BE2C (cell line): Measurements from ENCODE around the gene PRKCH. TPM values are rescaled to one million over a fixed set of nuclear protein-coding genes. Genes with fewer than 3 reads are reported as not detected.

Experiments used
- DNase-seq: peaks from one replicate; pipeline ENCODE4 v3.0.0-alpha.2; 2020
- H3K27me3 ChIP-seq: fragments of 250-450 bp; sonication (Bioruptor Pico); 2 replicates; pipeline ENCODE4 v1.5.1; 2020; ENCODE audit warnings: mild to moderate bottlenecking
- H3K36me3 ChIP-seq: fragments of 250-450 bp; sonication (Bioruptor Pico); 2 replicates; pipeline ENCODE4 v1.5.1; 2020; ENCODE audit warnings: mild to moderate bottlenecking
- H3K4me1 ChIP-seq: fragments of 250-450 bp; sonication (Bioruptor Pico); 2 replicates; pipeline ENCODE4 v1.5.1; 2020
- H3K4me3 ChIP-seq: 2 replicates; pipeline ENCODE4 v1.5.1; 2011; ENCODE audit warnings: low read depth, low read length
- H3K9me3 ChIP-seq: fragments of 250-450 bp; sonication (Bioruptor Pico); 2 replicates; pipeline ENCODE4 v1.5.1; 2020
- polyA plus RNA-seq: library from polyadenylated mRNA; unstranded; fragments of >200 nt; gene quantifications from one replicate; pipeline ENCODE4 v1.2.1, GENCODE V29; 2012; ENCODE audit warnings: low read depth, missing spikeins; ENCODE audit not compliant: insufficient read length, insufficient read depth
- TF ChIP-seq, protein P1 (sequence below): IDR thresholded peaks from 2 replicates; pipeline ENCODE4 v1.5.1; 2012; ENCODE audit warnings: mild to moderate bottlenecking, low read depth, low read length

The PRKCH gene
- 7.2 TPM for polyA plus RNA-seq

DNA sequence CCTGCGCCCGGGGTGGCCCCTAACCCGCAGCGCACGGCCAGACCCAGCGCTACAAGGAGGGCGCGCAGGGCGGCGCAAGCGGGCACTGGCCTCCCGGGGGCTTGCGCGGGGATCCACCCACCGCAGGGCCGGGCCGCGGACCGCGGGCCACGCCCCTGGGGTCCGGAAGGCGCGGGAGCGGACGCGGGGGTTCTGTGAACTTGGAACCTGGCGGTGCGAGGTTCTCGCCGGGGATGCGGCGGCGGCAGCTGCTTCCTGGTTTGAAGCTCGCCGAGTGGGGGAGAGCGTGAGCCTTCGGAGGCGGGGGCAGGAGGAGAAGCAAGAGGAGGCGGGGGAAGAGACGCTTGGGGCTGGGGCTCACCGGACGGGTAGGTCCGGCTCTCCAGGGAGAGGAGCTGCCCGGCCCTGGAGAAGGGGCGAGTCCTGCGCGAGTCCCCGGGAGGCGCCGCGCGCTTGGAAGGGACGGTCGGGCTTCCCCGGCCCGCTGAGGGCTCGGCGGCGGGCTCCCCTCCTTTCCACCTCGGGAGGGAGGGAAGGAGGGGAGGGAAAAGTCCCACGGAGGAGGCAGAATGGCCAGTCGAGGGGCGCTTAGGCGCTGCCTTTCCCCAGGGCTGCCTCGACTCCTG is at the start of gene PRKCH:
Gene PRKCH, plus strand, starts transcription at position 195 of the 626 bp plus-strand sequence. CDS start 523 bp downstream, outside the sequence.
- no peaks in the 10 kb centered on the region for H3K9me3 ChIP-seq
- DNase-seq: no peak
- no peak within 1 kb of the TSS for H3K4me3 ChIP-seq
- H3K4me1 ChIP-seq: no peaks in the 10 kb centered on the region
- H3K27me3 ChIP-seq: peaks cover 59% of the 10 kb centered on the region
- no peaks in the 10 kb centered on the region for H3K36me3 ChIP-seq
- TF ChIP-seq, protein P1, sequence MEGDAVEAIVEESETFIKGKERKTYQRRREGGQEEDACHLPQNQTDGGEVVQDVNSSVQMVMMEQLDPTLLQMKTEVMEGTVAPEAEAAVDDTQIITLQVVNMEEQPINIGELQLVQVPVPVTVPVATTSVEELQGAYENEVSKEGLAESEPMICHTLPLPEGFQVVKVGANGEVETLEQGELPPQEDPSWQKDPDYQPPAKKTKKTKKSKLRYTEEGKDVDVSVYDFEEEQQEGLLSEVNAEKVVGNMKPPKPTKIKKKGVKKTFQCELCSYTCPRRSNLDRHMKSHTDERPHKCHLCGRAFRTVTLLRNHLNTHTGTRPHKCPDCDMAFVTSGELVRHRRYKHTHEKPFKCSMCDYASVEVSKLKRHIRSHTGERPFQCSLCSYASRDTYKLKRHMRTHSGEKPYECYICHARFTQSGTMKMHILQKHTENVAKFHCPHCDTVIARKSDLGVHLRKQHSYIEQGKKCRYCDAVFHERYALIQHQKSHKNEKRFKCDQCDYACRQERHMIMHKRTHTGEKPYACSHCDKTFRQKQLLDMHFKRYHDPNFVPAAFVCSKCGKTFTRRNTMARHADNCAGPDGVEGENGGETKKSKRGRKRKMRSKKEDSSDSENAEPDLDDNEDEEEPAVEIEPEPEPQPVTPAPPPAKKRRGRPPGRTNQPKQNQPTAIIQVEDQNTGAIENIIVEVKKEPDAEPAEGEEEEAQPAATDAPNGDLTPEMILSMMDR: no peak

DNA sequence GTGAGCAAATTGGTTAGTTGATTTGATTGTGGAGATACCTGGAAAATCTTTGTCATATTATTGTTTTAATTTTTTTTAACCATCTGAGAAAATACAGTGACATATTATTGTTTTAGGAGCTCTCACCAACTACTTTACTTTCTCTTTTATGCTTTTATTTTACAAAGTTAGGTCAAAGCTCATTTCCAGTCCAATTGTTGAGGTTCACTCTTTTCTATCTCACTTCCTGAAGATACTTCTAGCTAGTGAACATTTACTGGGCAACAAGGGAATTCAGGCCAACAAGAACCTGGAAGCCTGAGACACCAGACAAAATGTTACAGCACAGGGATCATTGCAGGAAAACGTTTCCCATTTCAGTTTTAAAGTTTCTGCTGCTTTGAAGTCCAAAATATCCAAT is 44.1 kb upstream of the PRKCH start:
- H3K36me3 ChIP-seq: no peaks in the 10 kb centered on the region
- no peaks in the 10 kb centered on the region for H3K4me1 ChIP-seq
- TF ChIP-seq, protein P1: no peak

DNA sequence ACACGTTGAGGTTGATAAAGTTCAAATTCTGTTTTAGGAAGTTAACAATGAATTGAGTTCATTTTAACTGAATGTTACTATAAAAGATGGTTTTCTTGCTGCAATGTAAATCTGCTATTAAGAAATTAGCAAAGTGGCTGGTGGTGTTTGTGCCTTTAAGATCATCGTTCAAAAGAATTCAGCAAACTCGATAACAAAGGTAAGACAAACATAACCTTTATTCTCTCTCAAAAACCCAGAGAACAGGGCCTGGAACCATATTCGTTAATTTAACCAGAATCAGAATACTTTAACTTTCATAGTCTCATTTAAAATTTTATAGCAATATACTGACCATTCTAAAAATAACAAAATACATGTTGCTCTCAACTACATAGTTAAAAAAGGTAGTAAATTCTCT is 43.6 kb upstream of the PRKCH start:
- Histone ChIP-seq H3K9me3 (no peaks in the 10 kb centered on the region), H3K4me1 (no peaks in the 10 kb centered on the region), H3K27me3 (peaks cover 37% of the 10 kb centered on the region), H3K4me3 (no peak overlapping the region), H3K36me3 (no peaks in the 10 kb centered on the region)
- TF ChIP-seq, protein P1: no peak
- no peak for DNase-seq

More for the DNA sequence above, 44.1 kb upstream of the PRKCH start:
- H3K27me3 ChIP-seq: peaks cover 40% of the 10 kb centered on the region
- no peak overlapping the region for H3K4me3 ChIP-seq
- no peak for DNase-seq
- no peaks in the 10 kb centered on the region for H3K9me3 ChIP-seq

DNA sequence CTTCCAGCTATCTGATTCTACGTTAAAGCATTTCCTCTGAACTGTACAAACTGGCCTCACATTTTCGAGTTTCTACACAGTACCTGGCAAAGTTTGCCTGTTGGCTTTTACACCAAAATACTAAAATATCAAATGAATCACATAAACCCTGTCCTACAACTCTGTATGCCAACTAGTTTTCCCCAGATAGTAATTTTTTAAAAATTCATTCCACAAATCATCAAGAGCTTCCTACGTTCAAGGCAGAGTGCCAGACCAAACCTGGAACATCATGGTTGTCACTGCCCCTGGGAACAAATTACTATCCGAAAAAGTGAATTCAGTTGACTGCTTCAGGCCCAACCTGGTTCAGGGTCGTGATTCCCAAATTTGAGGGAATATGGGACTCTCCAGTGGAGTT is 42.3 kb upstream of the PRKCH start:
- TF ChIP-seq, protein P1: no peak
- no peak for DNase-seq
- Histone ChIP-seq H3K4me1 (no peaks in the 10 kb centered on the region), H3K36me3 (no peaks in the 10 kb centered on the region), H3K27me3 (peaks cover 41% of the 10 kb centered on the region), H3K9me3 (no peaks in the 10 kb centered on the region), H3K4me3 (no peak overlapping the region)

DNA sequence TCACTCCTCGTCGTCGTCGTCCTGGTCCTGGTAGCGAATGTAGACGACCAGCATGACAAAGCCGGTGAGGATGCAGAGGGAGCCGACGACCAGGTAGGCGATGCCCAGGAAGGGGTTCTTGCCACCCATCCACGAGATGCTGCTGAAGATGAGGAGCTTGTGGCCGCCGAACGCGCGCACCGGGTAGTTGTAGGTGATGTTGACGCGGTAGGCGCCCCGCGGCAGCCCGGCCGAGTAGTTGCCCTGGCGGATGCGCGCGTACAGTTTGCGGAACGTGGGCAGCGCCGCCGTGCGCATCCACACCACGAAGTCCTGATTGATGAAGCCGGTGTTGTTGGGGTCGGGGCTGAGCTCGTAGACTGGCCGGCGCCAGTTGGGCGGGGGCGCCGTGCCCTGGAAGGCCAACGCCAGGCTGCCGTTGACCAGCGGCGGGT is 41.3 kb upstream of the PRKCH start:
- TF ChIP-seq, protein P1: no peak

DNA sequence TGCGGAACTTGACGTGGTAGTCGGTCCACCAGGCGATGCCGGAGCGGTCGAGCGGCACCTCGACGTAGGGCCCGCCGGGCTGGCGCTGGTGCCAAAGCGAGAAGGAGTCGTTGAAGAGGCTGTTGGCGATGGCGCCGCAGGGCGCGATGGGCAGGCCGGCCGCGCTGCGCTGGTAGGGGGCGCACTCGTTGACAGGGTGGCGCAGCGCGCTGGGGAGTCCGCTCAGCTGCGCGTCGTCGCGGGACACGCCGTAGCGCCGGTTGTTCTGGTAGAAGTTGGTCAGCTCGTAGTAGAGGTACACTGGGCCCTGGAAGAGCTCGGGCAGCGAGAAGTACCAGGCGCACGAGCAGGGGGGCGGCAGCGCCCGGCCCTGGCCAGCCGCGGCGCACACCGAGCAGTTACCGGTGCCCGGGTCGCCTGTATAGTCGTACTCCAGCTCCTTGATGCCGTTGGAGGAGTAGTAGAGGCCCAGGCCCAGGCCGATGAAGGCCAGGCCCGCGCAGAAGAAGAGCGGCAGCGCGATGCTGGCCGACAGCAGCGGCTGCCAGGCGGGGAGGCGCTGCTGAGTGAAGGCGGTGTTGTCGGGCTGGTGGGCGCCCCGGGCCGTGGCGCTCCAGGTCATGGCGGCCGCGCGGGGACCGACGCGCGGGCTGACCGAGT is 40.7 kb upstream of the PRKCH start:
- peak; percentile 15 for DNase-seq
- H3K27me3 ChIP-seq: peaks cover 36% of the 10 kb centered on the region

More for the DNA sequence above, 41.3 kb upstream of the PRKCH start:
- H3K4me3 ChIP-seq: no peak overlapping the region
- H3K27me3 ChIP-seq: peaks cover 42% of the 10 kb centered on the region
- no peaks in the 10 kb centered on the region for H3K4me1 ChIP-seq
- H3K9me3 ChIP-seq: no peaks in the 10 kb centered on the region
- no peak for DNase-seq
- no peaks in the 10 kb centered on the region for H3K36me3 ChIP-seq

More for the DNA sequence above, 40.7 kb upstream of the PRKCH start:
- Histone ChIP-seq H3K4me3 (no peak overlapping the region), H3K36me3 (no peaks in the 10 kb centered on the region), H3K9me3 (no peaks in the 10 kb centered on the region), H3K4me1 (no peaks in the 10 kb centered on the region)
- TF ChIP-seq, protein P1: no peak
